HL-60 (cell line): Measurements from ENCODE around the gene TMEM192.

Experiments used
- DNase-seq, 2 experiments: peaks; one replicate each; pipeline ENCODE4 v3.0.0-alpha.2; 2010 to 2020; ENCODE audit warnings: low read depth in 1 of 2, low spot score in 1 of 2
- H3K27ac ChIP-seq: fragments of 250-450 bp; sonication (Bioruptor Pico); replicated peaks from 2 replicates; pipeline ENCODE4 v1.5.1; 2020; ENCODE audit warnings: mild to moderate bottlenecking, moderate library complexity
- H3K27me3 ChIP-seq: fragments of 250-450 bp; sonication (Bioruptor Pico); 2 replicates; pipeline ENCODE4 v1.5.1; 2021; ENCODE audit warnings: mild to moderate bottlenecking, moderate library complexity; ENCODE audit not compliant: insufficient read depth, poor library complexity, severe bottlenecking
- H3K4me3 ChIP-seq: replicated peaks from 2 replicates; pipeline ENCODE4 v1.5.1; 2011; ENCODE audit warnings: mild to moderate bottlenecking, control low read depth, low read length; ENCODE audit not compliant: insufficient read depth
- GABPA ChIP-seq: IDR thresholded peaks from 2 replicates; pipeline ENCODE4 v1.6.1; 2012; ENCODE audit warnings: low read depth
- POLR2AphosphoS5 ChIP-seq: IDR thresholded peaks from 2 replicates; pipeline ENCODE4 v1.6.1; 2012; ENCODE audit warnings: low read depth
- REST ChIP-seq: IDR thresholded peaks from 2 replicates; pipeline ENCODE4 v1.6.1; 2012; ENCODE audit warnings: low read depth; ENCODE audit not compliant: insufficient replicate concordance
- SPI1 ChIP-seq: IDR thresholded peaks from 2 replicates; pipeline ENCODE4 v1.6.1; 2012; ENCODE audit warnings: low read depth, mild to moderate bottlenecking, borderline replicate concordance
- TF ChIP-seq, protein P1 (sequence below): IDR thresholded peaks from one replicate; pipeline ENCODE4 v1.5.1; 2011; ENCODE audit warnings: low read length, control low read depth, inconsistent platforms; ENCODE audit not compliant: insufficient read depth

Gene TMEM192

DNA sequence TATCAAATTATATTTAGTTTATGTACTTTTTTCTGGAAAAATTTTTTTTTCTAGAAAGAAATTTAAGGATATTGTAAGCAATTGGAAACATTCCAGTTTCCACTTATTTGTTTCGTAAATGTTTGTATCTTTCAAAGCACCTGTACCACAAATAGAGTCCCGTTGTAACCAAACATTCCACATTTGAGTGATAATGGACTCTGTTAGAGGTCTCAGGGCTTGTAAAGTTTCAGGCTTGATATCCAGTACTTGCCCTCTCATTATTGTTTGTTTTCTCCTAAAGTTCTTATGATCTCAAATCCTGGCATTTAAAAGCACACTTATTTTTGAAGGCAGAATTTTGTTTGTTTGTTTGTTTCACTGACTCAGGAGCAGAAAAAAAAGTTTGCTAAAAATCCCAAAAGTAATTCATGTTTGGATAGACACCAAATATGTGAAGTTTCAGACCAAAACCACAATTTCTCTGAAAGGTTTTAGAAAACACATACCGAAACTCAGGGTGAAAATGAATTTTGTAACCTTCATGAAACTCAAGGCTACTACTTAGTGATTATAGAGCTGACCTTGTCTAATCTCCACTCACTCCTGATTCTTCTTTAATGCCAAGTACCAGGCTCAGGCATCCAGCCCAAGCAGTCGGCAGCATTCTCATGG lies 5.7 kb upstream of the TMEM192 start:
- TF ChIP-seq SPI1, result no peak
- TF ChIP-seq, protein P1, sequence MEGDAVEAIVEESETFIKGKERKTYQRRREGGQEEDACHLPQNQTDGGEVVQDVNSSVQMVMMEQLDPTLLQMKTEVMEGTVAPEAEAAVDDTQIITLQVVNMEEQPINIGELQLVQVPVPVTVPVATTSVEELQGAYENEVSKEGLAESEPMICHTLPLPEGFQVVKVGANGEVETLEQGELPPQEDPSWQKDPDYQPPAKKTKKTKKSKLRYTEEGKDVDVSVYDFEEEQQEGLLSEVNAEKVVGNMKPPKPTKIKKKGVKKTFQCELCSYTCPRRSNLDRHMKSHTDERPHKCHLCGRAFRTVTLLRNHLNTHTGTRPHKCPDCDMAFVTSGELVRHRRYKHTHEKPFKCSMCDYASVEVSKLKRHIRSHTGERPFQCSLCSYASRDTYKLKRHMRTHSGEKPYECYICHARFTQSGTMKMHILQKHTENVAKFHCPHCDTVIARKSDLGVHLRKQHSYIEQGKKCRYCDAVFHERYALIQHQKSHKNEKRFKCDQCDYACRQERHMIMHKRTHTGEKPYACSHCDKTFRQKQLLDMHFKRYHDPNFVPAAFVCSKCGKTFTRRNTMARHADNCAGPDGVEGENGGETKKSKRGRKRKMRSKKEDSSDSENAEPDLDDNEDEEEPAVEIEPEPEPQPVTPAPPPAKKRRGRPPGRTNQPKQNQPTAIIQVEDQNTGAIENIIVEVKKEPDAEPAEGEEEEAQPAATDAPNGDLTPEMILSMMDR, result no peak
- no peak for TF ChIP-seq REST
- TF ChIP-seq POLR2AphosphoS5, result no peak
- no peak for TF ChIP-seq GABPA
- Histone ChIP-seq H3K4me3 (no peak overlapping the region), H3K27ac (no peak overlapping the region), H3K27me3 (no peaks in the 10 kb centered on the region)
- no peak for DNase-seq

GRCh38 chr4:165115301-165115700 lies 2.6 kb upstream of the TMEM192 start:
- Histone ChIP-seq H3K27me3 (no peaks in the 10 kb centered on the region), H3K4me3 (no peak overlapping the region), H3K27ac (no peak overlapping the region)
- DNase-seq, result no peak
- TF ChIP-seq GABPA (no peak), POLR2AphosphoS5 (no peak), REST (no peak), SPI1 (no peak)
- TF ChIP-seq, protein P1, result no peak

DNA sequence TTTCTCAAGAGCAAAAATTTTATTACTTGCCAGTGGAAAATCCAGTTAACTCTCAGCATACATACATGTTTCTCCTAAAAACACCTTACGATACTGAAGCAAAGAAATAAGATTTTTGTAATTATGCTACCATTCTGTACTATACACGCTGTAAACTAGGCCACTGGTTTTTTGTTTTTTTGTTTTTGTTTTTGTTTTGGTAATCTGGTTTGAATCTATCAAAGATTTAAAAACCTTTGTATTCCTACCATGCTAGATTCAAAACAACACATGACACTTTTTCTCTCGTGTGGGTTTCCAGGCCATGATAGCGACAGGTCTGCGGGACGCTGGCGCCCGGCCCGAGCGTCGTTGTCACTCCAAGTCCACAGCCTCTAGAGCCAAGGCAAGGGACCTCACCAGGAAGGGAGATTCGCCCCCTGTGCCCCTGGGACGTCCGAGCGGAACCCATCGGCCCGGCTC lies 723 bp downstream of the TMEM192 start:
- Histone ChIP-seq H3K27me3 (no peaks in the 10 kb centered on the region), H3K4me3 (peak overlapping the region; percentile 78), H3K27ac (peak overlapping the region; percentile 91)
- TF ChIP-seq SPI1 (0 out of 2 replicates have a peak, but pooled peaks have one; percentile 11), REST (no peak)
- DNase-seq, result no peak
